Esophagus muscularis mucosa (tissue), 4 donors: ENCODE results near the gene CELF2. TPM values are rescaled to one million over a fixed set of nuclear protein-coding genes. Genes with fewer than 3 reads are reported as not detected.

Source experiments
- DNase-seq: peaks from one replicate; pipeline ENCODE4 v3.0.0-alpha.2; 2017; ENCODE audit errors: extremely low spot score
- H3K27ac ChIP-seq, 4 donors: fragments of 200-600 bp; sonication (generic); replicated peaks in 1 of 4; 1 replicate in 3 of 4; 2 replicates in 1 of 4; pipeline ENCODE4 v1.5.1; 2016 to 2019; ENCODE audit warnings: mild to moderate bottlenecking in 1 of 4
- H3K27me3 ChIP-seq, 4 donors: fragments of 200-600 bp; sonication (generic); one replicate each; pipeline versions ENCODE4 v1.5.1 to v1.6.0; 2016 to 2019
- H3K36me3 ChIP-seq, 4 donors: fragments of 200-600 bp; sonication (generic); one replicate each; pipeline ENCODE4 v1.5.1; 2016 to 2019
- H3K4me1 ChIP-seq, 4 donors: fragments of 200-600 bp; sonication (generic); one replicate each; pipeline ENCODE4 v1.5.1; 2016 to 2019
- H3K4me3 ChIP-seq, 4 donors: fragments of 200-600 bp; sonication (generic); 1 replicate in 2 of 4; 2 replicates in 2 of 4; pipeline ENCODE4 v1.5.1; 2016 to 2019; ENCODE audit warnings: mild to moderate bottlenecking in 4 of 4, moderate library complexity in 1 of 4
- H3K9me3 ChIP-seq, 4 donors: fragments of 200-600 bp; sonication (generic); 1 replicate in 3 of 4; 2 replicates in 1 of 4; pipeline ENCODE4 v1.5.1; 2016 to 2019
- EP300 ChIP-seq: sonication (generic); formaldehyde crosslinking; IDR thresholded peaks from one replicate; pipeline ENCODE4 v1.6.1; 2017; ENCODE audit warnings: antibody characterized with exemption
- POLR2A ChIP-seq: fragments of 450-650 bp; IDR thresholded peaks from one replicate; pipeline ENCODE4 v1.6.1; 2017; ENCODE audit warnings: antibody characterized with exemption, moderate library complexity, mild to moderate bottlenecking, low read depth
- POLR2AphosphoS5 ChIP-seq, 2 donors: sonication (generic); formaldehyde crosslinking; IDR thresholded peaks; one replicate each; pipeline ENCODE4 v1.6.1; 2017; ENCODE audit warnings: antibody characterized with exemption in 2 of 2
- WGBS: methylation state at CpG from one replicate; pipeline ENCODE4 v1.1.5; 2018; 5-methylcytosine and 5-hydroxymethylcytosine counted together
- intact Hi-C: fragments of 100-400 bp; cut with DNase I; formaldehyde crosslinking; loops from one replicate; pipeline ENCODE4 v1.15.1; 2023
- total RNA-seq, 4 donors: library from RNA; depleted of rRNA; stranded (reverse); fragments of >200 nt; gene quantifications; one replicate each; pipeline versions ENCODE4 v1.1.0 to v1.2.1, GENCODE V29; 2016
- TF ChIP-seq, protein P1 (sequence below), 3 experiments: fragments of 200-600 bp in 2 of 3; fragments of 450-650 bp in 1 of 3; sonication (generic) in 2 of 3; IDR thresholded peaks; one replicate each; pipeline ENCODE4 v1.5.1; 2017 to 2019; ENCODE audit warnings: antibody characterized with exemption in 3 of 3, mild to moderate bottlenecking in 2 of 3, moderate library complexity in 1 of 3

CELF2 gene
- total RNA-seq, 4 donors from 2014 or later = 81.8 to 128 (median 104) TPM

DNA sequence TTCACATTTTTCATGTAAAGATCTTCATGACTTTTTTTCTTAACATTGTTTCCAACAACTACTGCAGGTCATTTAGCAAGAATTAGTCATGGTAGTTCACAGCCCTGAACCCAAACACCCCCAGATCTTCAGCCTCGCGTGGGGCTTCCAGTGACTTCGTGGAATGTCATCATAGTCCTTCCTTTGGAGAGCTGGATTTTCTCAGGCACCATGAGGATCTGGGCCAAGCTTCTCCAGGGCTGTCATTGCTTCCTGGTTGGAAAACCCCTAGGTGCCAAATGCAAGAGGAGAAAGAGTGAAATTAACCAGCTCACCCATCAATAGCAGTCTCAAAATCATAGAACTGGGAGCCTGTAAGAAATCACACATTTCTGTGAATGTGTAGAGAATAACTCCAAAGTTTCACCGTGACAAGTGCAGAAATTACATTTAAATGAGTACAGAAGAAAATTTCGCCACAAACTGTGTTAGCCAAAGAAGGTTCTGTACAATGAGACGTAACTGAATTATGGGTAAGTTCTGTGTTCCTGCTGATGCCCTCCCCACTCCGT, 175.4 kb downstream of the CELF2 start:
- TF ChIP-seq POLR2A = no peak
- TF ChIP-seq, protein P1, sequence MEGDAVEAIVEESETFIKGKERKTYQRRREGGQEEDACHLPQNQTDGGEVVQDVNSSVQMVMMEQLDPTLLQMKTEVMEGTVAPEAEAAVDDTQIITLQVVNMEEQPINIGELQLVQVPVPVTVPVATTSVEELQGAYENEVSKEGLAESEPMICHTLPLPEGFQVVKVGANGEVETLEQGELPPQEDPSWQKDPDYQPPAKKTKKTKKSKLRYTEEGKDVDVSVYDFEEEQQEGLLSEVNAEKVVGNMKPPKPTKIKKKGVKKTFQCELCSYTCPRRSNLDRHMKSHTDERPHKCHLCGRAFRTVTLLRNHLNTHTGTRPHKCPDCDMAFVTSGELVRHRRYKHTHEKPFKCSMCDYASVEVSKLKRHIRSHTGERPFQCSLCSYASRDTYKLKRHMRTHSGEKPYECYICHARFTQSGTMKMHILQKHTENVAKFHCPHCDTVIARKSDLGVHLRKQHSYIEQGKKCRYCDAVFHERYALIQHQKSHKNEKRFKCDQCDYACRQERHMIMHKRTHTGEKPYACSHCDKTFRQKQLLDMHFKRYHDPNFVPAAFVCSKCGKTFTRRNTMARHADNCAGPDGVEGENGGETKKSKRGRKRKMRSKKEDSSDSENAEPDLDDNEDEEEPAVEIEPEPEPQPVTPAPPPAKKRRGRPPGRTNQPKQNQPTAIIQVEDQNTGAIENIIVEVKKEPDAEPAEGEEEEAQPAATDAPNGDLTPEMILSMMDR (IDR thresholded peaks at IDR 0.05) = no peak
- no peak for TF ChIP-seq EP300
- TF ChIP-seq POLR2AphosphoS5 (IDR thresholded peaks at IDR 0.05) = no peak
- no peak overlapping the region for H3K4me3 ChIP-seq
- no peaks in the 10 kb centered on the region for H3K27me3 ChIP-seq
- intact Hi-C loops = no loop called here
- peaks cover 57 to 89% (median 79%) of the 10 kb centered on the region in 4 donors for H3K4me1 ChIP-seq
- 57% methylated on average over 7 of the region's 7 CpGs for WGBS
- peak overlapping the region in 3 of 4 donors; percentile 5 to 48 (median 10) for H3K27ac ChIP-seq
- peaks cover 0 to 8% (median 0%) of the 10 kb centered on the region in 4 donors for H3K36me3 ChIP-seq
- no peak for DNase-seq
- H3K9me3 ChIP-seq = no peaks in the 10 kb centered on the region

DNA sequence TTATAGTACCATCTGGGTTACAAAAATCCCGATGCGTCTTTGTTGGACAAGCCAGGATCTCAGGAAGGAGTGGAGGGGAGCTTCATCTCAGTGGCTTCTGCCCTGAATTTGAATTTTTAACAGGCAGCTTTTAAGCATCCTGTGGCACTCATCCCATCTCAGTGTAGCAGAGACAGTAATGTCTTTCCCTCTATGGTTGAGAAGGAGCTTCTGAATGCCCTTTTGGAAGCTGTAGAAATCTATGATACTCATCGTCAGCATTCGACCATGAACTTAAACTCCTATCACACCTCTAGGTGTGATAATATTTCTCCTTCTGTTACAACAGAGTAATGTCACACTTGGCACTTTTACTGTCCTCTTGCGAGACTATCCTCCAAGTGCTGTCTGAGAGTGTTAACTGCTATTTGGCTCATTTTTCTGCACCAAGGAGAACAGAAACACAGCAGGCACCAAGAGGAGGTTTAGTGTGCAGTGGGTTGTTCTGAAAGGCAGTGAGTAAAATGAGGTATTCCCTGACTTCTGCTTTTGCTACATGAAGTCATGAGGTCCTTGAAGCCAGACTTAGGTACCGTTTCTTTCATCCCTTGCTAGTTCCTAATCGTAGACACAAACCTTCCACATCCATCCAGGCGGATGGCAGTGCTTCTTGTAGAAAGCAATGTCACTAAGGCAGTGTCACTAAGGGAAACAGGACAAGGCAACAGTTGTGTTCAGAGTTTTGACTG, 177.4 kb downstream of the CELF2 start:
- intact Hi-C loops = no loop called here
- Histone ChIP-seq H3K27me3 (no peaks in the 10 kb centered on the region), H3K4me1 (peaks cover 54 to 86% (median 64%) of the 10 kb centered on the region in 4 donors), H3K4me3 (no peak overlapping the region), H3K9me3 (no peaks in the 10 kb centered on the region), H3K27ac (no peak overlapping the region), H3K36me3 (peaks cover 0 to 5% (median 0%) of the 10 kb centered on the region in 4 donors)
- 74% methylated on average over 8 of the region's 8 CpGs for WGBS
- no peak for TF ChIP-seq EP300
- TF ChIP-seq POLR2AphosphoS5 (IDR thresholded peaks at IDR 0.05) = peak in 1 of 2 donors; percentile 17
- no peak for TF ChIP-seq POLR2A
- TF ChIP-seq, protein P1 (IDR thresholded peaks at IDR 0.05) = no peak
- DNase-seq = no peak

DNA sequence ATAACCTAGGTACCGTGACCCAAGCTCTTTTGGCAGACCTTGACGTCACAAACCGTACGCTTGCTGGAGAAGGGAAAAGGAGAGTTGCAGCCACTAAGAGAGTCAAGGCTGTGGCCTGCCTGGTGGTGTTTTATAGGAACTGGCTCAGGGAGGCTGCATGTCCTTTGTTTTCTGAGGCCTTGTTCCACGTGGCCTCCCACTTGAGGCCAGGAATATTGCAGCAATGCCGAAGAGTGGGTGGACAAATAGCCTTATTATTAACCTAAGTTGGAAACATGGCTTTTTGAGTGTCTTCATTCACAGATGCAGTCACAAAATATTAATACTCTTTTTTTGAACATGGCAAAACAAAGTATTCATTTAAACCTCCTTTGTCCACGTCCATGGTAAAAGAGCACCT, 178.0 kb downstream of the CELF2 start:
- no peak for TF ChIP-seq POLR2A
- no peak for TF ChIP-seq EP300
- TF ChIP-seq POLR2AphosphoS5 (IDR thresholded peaks at IDR 0.05) = no peak
- TF ChIP-seq, protein P1 (IDR thresholded peaks at IDR 0.05) = no peak
- no peak overlapping the region for H3K4me3 ChIP-seq
- H3K9me3 ChIP-seq = no peaks in the 10 kb centered on the region
- intact Hi-C loops = no loop called here
- H3K4me1 ChIP-seq = peaks cover 48 to 80% (median 58%) of the 10 kb centered on the region in 4 donors
- H3K36me3 ChIP-seq = peaks cover 0 to 10% (median 0%) of the 10 kb centered on the region in 4 donors
- no peak for DNase-seq
- 85% methylated on average over 7 of the region's 7 CpGs for WGBS
- H3K27me3 ChIP-seq = no peaks in the 10 kb centered on the region
- H3K27ac ChIP-seq = no peak overlapping the region

DNA sequence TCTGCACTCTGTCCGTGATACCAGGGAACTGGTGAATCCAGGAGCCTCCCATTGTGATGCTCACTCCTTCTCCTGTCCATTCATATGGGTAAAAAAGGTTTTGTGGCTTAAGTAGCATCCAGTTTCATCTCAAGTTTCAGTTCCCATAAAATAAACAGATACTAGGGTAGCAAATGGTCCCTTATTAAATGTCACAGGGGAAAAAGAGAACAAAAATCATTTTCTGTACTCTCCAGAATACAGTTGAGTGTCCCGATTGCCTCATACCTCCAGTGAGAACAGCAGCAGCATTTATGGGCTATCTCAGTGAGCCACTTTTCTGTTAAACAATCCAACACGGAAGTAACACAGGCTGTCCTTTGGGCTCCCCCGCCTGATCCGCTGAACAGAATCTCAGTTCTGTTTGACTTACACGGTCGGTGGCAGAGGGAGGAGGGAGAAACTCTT, 179.6 kb downstream of the CELF2 start:
- H3K27me3 ChIP-seq = no peaks in the 10 kb centered on the region
- peaks cover 0 to 18% (median 4%) of the 10 kb centered on the region in 4 donors for H3K36me3 ChIP-seq
- 77% methylated on average over 7 of the region's 7 CpGs for WGBS
- H3K4me1 ChIP-seq = peaks cover 36 to 72% (median 46%) of the 10 kb centered on the region in 4 donors
- no peak for DNase-seq
- intact Hi-C loops = no loop called here
- H3K4me3 ChIP-seq = no peak overlapping the region
- peaks cover 0 to 5% (median 0%) of the 10 kb centered on the region in 4 donors for H3K9me3 ChIP-seq
- TF ChIP-seq POLR2AphosphoS5 (IDR thresholded peaks at IDR 0.05) = peak in 1 of 2 donors; percentile 23
- TF ChIP-seq, protein P1 (IDR thresholded peaks at IDR 0.05) = no peak
- H3K27ac ChIP-seq = peak overlapping the region in 1 of 4 donors; percentile 19
